HG02870 (cell line): ENCODE data around the gene KIAA1671.

ENCODE experiments used
- ATAC-seq: cut with Tn5 transposase; IDR thresholded peaks from one replicate; pipeline ENCODE4 v1.9.1; 2021; ENCODE audit warnings: mild to moderate bottlenecking, moderate library complexity; ENCODE audit not compliant: unreplicated experiment

Gene KIAA1671

GRCh38 chr22:25084405-25085107 lies 132.0 kb downstream of the KIAA1671 start:
- ATAC-seq: no peak

DNA sequence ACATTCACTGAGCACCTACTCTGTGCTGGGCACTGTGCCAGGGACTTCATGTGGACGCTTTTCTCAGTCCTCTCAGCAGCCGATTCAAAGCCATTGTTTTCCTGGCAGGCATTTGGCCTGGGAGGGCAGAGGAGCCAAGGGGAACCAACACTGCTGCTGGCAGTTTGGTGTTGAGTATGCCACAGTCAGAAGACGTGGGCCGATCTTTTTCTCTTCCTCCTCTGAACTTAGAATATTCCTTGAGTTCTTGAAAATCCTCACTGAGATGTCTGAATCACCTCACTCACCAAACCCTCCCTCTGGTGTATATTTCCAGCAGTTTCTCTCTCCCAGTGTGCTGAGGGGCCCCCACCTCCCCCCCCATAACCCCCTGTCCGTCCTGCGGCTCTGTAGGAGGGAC lies 132.6 kb downstream of the KIAA1671 start:
- ATAC-seq: no peak

- ATAC-seq: peak; percentile 69
Observed at GRCh38 chr22:25085930-25086901, 133.7 kb downstream of the KIAA1671 start.

GRCh38 chr22:25086902-25087282 lies 134.4 kb downstream of the KIAA1671 start:
- no peak for ATAC-seq

- no peak for ATAC-seq
Observed at GRCh38 chr22:25090225-25090890, 137.8 kb downstream of the KIAA1671 start.

DNA sequence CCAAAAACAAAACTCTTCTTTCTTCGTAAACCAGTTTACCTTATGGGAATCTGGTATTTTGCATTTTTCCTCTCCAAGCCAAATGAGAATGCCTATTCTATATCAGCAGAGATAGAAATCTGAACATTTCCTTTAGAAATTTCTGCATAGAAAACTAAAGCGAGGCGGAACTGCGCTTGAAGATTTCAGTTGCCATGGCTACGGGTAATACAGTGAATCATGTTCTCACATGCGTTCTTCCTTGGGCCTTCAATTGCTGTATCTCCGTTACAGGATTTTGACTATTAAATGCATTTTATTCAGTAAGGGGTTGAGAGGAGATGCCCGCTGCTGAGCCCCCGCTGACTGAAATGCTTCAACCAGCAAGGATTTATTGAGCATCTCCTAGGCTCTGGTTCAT lies 138.9 kb downstream of the KIAA1671 start:
- ATAC-seq: no peak

GRCh38 chr22:25092119-25092518 lies 139.6 kb downstream of the KIAA1671 start:
- ATAC-seq: no peak

DNA sequence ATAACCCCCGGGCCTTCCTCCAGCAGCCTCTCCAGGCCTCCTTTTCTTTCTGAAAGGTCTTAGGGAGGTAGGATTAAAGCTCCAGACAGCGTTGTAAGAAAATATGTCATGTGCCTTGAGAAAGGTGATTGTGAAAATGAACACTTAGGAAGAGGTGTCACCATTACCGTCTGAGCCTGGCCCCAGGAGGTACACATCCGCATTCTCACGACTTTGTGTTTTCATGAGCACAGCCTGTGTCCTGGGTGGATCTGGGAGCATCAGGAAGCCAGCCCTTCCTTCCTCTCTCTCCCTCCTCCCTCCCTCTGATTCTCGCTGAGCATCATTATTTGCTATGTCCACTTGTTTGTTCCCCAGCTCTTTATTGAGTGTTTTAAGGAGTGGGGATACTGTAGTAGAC lies 142.1 kb downstream of the KIAA1671 start:
- ATAC-seq: no peak

GRCh38 chr22:25095869-25096268 lies 143.4 kb downstream of the KIAA1671 start:
- ATAC-seq: no peak

- ATAC-seq: no peak
Observed at GRCh38 chr22:25096638-25097405, 144.3 kb downstream of the KIAA1671 start.

DNA sequence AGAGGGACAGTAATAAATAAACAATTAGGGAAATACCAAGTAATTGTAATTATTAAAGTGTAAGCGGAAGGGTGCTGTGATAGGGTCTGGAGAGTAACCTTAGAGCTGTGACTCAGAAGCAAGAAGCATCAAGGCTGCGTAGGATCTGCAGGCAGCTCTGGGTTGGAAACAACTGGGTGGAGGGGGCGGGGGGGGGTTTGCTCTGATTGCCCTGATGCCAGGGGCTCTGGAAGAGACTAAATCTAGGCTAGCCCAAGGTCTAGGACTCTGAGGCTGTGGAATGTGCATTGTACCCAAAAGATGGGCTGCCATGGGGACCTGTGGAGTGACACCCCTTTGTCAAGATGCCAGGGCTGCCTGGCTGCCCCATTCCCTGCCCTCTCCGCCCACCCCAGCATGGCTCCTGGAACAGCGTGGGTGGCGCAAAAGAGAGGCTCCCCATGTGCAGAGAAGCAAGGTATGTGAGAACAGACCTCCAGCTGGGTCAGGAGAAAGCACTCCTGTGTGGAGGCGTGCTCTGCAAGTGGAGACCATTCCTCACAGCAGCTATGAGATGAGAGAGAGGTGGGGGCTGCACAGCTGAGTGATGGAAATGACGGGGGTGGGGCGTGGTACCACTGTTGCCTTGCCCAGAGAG lies 146.0 kb downstream of the KIAA1671 start:
- ATAC-seq: no peak

DNA sequence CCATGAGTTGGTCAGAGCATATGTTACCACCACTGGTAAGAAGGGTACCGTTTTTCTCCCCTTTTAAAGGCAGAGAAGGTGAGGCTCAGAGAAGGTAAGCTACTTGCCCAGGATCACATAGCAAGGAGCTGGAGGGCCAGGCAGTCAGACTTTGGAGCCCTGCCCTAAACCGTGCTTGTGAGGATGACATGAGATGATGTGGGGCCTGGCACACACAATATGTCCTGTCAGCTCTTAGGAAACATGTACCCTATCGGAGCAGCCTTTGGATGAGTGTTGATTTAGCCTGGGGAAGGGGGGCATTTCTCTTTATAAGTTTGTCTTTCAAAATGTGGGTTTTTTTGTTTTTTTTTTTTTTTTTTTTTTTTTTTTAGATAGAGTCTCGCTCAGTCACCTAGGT lies 146.7 kb downstream of the KIAA1671 start:
- ATAC-seq: no peak

DNA sequence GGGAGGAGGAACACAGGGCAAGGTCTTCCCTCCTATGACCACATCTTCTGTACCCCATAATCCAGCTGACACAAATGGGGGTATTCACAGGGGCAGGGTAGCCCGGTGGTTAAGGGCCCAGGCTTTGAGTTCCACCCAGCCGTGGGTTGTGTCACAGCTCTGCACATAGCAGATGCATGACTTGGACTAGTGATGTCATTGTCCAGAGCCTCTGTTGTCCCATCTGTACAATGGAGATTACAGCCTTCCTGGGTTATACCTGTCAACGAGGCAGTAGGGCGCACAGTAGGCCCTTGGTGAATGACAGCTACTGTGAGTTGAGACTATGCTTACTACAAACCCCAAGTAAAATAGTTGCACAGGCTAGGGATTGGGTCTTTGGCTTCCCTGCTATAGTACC lies 147.9 kb downstream of the KIAA1671 start:
- ATAC-seq: no peak

GRCh38 chr22:25100948-25101347 lies 148.4 kb downstream of the KIAA1671 start:
- ATAC-seq: no peak

DNA sequence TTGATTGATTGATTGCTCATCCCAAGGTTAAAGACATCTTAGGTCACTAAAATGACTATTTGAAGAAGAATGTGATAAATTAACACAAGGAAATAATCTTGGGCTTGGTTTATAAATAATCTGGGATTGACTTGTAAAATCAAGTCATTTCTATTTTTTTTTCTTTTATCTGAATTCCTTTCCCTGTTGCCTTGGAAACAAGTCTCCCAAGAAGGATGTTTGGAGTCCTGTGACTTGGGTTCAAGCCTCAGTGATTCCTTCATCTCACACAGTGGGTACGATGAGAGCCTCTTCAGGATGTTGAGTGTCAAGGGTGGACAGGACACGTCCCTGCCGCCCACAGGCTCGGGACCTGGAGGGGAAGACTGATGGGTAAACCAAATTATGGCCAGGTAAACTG lies 149.0 kb downstream of the KIAA1671 start:
- no peak for ATAC-seq

GRCh38 chr22:25101986-25102385 lies 149.5 kb downstream of the KIAA1671 start:
- ATAC-seq: no peak

DNA sequence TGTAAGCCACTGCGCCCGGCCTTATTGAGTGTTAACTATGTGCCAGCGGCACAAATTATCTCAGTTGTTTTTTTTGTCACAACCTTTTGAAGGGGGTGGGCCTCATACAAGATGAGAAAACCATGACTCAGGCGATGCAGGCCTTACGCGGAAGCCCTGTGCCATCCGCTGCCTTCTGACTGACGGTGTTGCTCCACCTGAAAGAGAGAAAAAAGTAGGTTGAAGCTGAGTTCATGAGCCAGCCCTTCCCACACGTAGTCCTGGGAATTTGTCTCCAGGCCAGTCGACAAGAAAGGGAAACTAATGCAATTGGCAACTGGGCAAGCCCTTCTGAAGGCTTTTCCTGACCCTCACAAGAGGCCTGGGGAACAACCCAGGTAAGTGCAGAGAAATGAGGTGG lies 150.2 kb downstream of the KIAA1671 start:
- ATAC-seq: no peak

DNA sequence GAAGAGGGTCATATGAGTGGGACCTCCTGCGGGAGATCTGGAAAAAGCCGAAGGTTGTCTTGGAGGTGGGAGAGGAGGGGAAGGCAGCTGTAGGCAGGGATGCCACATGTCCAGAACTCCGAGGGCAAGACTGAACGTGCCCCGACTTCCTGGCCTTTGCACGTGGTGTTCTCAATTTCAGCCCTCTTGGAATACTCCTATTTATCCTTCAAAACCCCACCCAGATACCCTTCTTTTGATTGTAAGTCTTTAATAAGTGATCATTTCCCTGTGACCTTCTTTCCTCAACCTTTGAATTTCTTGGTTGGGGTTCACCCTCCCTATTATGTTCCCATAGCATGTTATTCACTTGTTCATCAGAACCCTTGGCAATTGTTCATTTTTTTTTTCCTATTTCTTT lies 151.9 kb downstream of the KIAA1671 start:
- ATAC-seq: no peak

DNA sequence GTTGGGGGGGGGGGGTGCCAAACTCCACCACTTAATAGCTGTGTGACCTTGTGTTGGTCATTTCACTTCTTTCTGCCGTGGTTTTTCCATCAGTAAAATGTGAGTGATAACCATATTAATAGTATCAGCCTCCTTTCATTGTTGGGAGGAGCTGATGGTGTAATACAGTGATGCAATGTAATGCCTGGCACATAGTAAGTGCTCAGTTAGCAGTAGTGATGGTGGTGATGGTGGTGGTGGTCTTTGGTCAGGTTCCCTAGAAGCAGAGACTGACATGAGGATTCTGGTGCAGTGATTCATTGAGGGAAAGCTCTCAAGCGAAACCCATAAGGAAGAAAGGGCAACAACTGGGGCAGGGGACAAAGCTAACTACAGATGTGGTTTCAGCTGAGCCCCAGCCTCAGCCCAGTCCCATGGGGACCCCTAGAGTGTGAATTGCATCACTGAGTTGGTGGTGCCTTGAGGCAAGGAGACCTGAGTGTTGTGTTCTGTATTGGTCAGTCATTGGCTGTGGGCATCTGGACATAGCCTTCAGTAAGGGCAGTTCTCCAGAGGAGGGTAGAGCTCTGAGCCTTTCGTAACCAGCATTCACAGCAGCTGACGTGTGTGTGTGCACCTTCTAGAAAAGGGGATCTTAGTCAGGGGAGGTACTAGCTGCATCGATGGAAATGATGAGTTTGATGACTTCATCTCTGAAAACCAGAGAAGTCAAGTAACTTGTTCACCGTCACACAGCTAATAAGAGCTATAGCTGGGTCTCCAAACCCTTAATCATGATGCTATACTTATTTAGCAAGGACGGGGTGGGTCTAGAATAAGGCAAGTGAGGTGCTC lies 153.5 kb downstream of the KIAA1671 start:
- no peak for ATAC-seq
